Activated CD8-positive, alpha-beta T cell treated with anti-CD3 and anti-CD28 coated beads for 36 hours (primary cell): ENCODE measurements around the gene GRB10. TPM values are rescaled to one million over a fixed set of nuclear protein-coding genes. Genes with fewer than 3 reads are reported as not detected.

Experiments
- ATAC-seq: fragments of 200-7000 bp; cut with Tn5 transposase; one replicate; pipeline ENCODE4 v1.10.0; 2021; ENCODE audit warnings: mild to moderate bottlenecking, moderate library complexity
- CTCF ChIA-PET: fragments of 350-600 bp; sonication (Branson Sonifier 250); formaldehyde crosslinking; loops from one replicate; lab custom pipeline; 2021; ENCODE audit warnings: antibody characterized with exemption; lab: Charles Lee
- POLR2A ChIA-PET: fragments of 350-600 bp; sonication (Branson Sonifier 250); formaldehyde crosslinking; loops from one replicate; lab custom pipeline; 2021; ENCODE audit warnings: antibody characterized with exemption; lab: Charles Lee
- DNase-seq: peaks from one replicate; pipeline ENCODE4 v3.0.0-alpha.2; 2020
- H3K27ac Mint-ChIP-seq: one replicate; pipeline ENCODE4 v1.8.0; 2021; ENCODE audit warnings: mild to moderate bottlenecking, mixed read lengths
- H3K27me3 Mint-ChIP-seq: one replicate; pipeline ENCODE4 v1.8.0; 2021; ENCODE audit warnings: mixed read lengths
- H3K36me3 Mint-ChIP-seq: one replicate; pipeline ENCODE4 v1.8.0; 2021; ENCODE audit warnings: low read depth, mixed read lengths
- H3K4me1 Mint-ChIP-seq: one replicate; pipeline ENCODE4 v1.8.0; 2021; ENCODE audit warnings: low read depth, mixed read lengths
- H3K4me3 Mint-ChIP-seq: one replicate; pipeline ENCODE4 v1.8.0; 2021; ENCODE audit warnings: mild to moderate bottlenecking, moderate library complexity, mixed read lengths
- H3K9me3 Mint-ChIP-seq: one replicate; pipeline ENCODE4 v1.8.0; 2021; ENCODE audit warnings: mixed read lengths
- CTCF ChIP-seq: fragments of 200-600 bp; IDR thresholded peaks from one replicate; pipeline ENCODE4 v1.8.0; 2022; ENCODE audit warnings: antibody characterized with exemption, mild to moderate bottlenecking
- intact Hi-C: fragments of 100-400 bp; cut with micrococcal nuclease; formaldehyde crosslinking; loops from one replicate; pipeline ENCODE4 v1.10.0; 2022
- total RNA-seq, 2 experiments: library from RNA; stranded (reverse); gene quantifications; one replicate each; pipeline ENCODE4 v1.2.3, GENCODE V29; 2021

The GRB10 gene
- total RNA-seq, 2 experiments from 2014 or later: 5.6 to 6.9 TPM

GRCh38 chr7:50752422-50752821 is 30.3 kb downstream of the GRB10 start:
- no peak overlapping the region for H3K4me3 Mint-ChIP-seq
- no peak overlapping the region for H3K27ac Mint-ChIP-seq
- H3K9me3 Mint-ChIP-seq: no peaks in the 10 kb centered on the region
- POLR2A ChIA-PET: interaction anchor here (0.8 kb wide), 1 partner anchor 16 kb away, joined by 3 read pairs; no protein-coding TSS in a partner anchor
- no peaks in the 10 kb centered on the region for H3K36me3 Mint-ChIP-seq
- TF ChIP-seq CTCF: no peak
- intact Hi-C loops: no loop called here
- ATAC-seq: no peak
- CTCF ChIA-PET: interaction anchor here (0.7 to 1.6 kb wide), 2 partner anchors 16 to 52 kb away, joined by 3 read pairs; no protein-coding TSS in a partner anchor
- H3K4me1 Mint-ChIP-seq: peaks cover 5% of the 10 kb centered on the region
- DNase-seq: no peak
- H3K27me3 Mint-ChIP-seq: no peaks in the 10 kb centered on the region

GRCh38 chr7:50751146-50751545 is 31.6 kb downstream of the GRB10 start:
- ATAC-seq (no peak), DNase-seq (no peak)
- ChIA-PET CTCF (no interaction called here), POLR2A (interaction anchor here (0.8 kb wide), 1 partner anchor 12 kb away, joined by 3 read pairs; no protein-coding TSS in a partner anchor)
- H3K27ac Mint-ChIP-seq: no peak overlapping the region
- intact Hi-C loops: no loop called here
- peaks cover 5% of the 10 kb centered on the region for H3K4me1 Mint-ChIP-seq
- H3K27me3 Mint-ChIP-seq: no peaks in the 10 kb centered on the region
- no peak for TF ChIP-seq CTCF
- H3K9me3 Mint-ChIP-seq: no peaks in the 10 kb centered on the region
- H3K4me3 Mint-ChIP-seq: no peak overlapping the region
- H3K36me3 Mint-ChIP-seq: no peaks in the 10 kb centered on the region

GRCh38 chr7:50749896-50750295 is 32.8 kb downstream of the GRB10 start:
- ATAC-seq: no peak
- H3K27me3 Mint-ChIP-seq: no peaks in the 10 kb centered on the region
- H3K36me3 Mint-ChIP-seq: no peaks in the 10 kb centered on the region
- no peak overlapping the region for H3K4me3 Mint-ChIP-seq
- DNase-seq: no peak
- CTCF ChIA-PET: no interaction called here
- POLR2A ChIA-PET: no interaction called here
- H3K9me3 Mint-ChIP-seq: no peaks in the 10 kb centered on the region
- H3K27ac Mint-ChIP-seq: no peak overlapping the region
- peaks cover 5% of the 10 kb centered on the region for H3K4me1 Mint-ChIP-seq
- no peak for TF ChIP-seq CTCF
- intact Hi-C loops: no loop called here

- Mint-ChIP-seq H3K9me3 (no peaks in the 10 kb centered on the region), H3K4me1 (peaks cover under 1% of the 10 kb centered on the region), H3K36me3 (no peaks in the 10 kb centered on the region), H3K4me3 (no peak overlapping the region), H3K27me3 (no peaks in the 10 kb centered on the region), H3K27ac (no peak overlapping the region)
- intact Hi-C loops: no loop called here
- ChIA-PET POLR2A (interaction anchor here (1.0 kb wide), 1 partner anchor 15 kb away, joined by 3 read pairs; no protein-coding TSS in a partner anchor), CTCF (no interaction called here)
- DNase-seq (no peak), ATAC-seq (no peak)
- no peak for TF ChIP-seq CTCF
These were observed 34.2 kb downstream of the GRB10 start for GRCh38 chr7:50748472-50748871.

- POLR2A ChIA-PET: no interaction called here
- Mint-ChIP-seq H3K36me3 (no peaks in the 10 kb centered on the region), H3K4me3 (no peak overlapping the region), H3K4me1 (no peaks in the 10 kb centered on the region), H3K27ac (no peak overlapping the region), H3K9me3 (no peaks in the 10 kb centered on the region), H3K27me3 (no peaks in the 10 kb centered on the region)
- ATAC-seq (no peak), DNase-seq (no peak)
- intact Hi-C loops: no loop called here
- CTCF ChIA-PET: no interaction called here
- TF ChIP-seq CTCF: no peak
These were observed 36.9 kb downstream of the GRB10 start for GRCh38 chr7:50745835-50746234.
